ENCODE measurements around the gene AMOTL1.

DNA sequence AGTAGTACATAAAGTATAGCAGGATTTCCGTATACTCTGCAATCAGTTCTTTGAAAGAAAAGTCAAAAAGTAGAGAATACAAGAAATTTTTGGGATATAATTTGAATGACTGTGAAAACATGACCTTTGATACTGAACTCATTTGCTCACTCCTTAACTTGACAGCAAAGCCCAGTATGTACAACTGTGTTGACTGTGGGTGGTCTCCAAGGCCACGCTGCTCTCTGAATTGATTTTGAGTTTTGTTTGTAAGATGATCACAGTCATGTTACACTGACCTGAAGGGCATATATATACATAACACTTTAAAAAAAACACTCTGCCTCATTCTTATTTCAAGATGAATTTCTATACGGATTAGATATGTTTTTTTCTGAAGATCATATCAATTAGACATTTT, 9.5 kb upstream of the AMOTL1 start:
- no peak for TF ChIP-seq GABPA (IDR thresholded peaks at IDR 0.05; ENCODE audit: low read depth)
- TF ChIP-seq, protein P1, sequence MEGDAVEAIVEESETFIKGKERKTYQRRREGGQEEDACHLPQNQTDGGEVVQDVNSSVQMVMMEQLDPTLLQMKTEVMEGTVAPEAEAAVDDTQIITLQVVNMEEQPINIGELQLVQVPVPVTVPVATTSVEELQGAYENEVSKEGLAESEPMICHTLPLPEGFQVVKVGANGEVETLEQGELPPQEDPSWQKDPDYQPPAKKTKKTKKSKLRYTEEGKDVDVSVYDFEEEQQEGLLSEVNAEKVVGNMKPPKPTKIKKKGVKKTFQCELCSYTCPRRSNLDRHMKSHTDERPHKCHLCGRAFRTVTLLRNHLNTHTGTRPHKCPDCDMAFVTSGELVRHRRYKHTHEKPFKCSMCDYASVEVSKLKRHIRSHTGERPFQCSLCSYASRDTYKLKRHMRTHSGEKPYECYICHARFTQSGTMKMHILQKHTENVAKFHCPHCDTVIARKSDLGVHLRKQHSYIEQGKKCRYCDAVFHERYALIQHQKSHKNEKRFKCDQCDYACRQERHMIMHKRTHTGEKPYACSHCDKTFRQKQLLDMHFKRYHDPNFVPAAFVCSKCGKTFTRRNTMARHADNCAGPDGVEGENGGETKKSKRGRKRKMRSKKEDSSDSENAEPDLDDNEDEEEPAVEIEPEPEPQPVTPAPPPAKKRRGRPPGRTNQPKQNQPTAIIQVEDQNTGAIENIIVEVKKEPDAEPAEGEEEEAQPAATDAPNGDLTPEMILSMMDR (IDR thresholded peaks at IDR 0.05; ENCODE audit: insufficient read depth, low read length), result no peak
- TF ChIP-seq, protein P2, sequence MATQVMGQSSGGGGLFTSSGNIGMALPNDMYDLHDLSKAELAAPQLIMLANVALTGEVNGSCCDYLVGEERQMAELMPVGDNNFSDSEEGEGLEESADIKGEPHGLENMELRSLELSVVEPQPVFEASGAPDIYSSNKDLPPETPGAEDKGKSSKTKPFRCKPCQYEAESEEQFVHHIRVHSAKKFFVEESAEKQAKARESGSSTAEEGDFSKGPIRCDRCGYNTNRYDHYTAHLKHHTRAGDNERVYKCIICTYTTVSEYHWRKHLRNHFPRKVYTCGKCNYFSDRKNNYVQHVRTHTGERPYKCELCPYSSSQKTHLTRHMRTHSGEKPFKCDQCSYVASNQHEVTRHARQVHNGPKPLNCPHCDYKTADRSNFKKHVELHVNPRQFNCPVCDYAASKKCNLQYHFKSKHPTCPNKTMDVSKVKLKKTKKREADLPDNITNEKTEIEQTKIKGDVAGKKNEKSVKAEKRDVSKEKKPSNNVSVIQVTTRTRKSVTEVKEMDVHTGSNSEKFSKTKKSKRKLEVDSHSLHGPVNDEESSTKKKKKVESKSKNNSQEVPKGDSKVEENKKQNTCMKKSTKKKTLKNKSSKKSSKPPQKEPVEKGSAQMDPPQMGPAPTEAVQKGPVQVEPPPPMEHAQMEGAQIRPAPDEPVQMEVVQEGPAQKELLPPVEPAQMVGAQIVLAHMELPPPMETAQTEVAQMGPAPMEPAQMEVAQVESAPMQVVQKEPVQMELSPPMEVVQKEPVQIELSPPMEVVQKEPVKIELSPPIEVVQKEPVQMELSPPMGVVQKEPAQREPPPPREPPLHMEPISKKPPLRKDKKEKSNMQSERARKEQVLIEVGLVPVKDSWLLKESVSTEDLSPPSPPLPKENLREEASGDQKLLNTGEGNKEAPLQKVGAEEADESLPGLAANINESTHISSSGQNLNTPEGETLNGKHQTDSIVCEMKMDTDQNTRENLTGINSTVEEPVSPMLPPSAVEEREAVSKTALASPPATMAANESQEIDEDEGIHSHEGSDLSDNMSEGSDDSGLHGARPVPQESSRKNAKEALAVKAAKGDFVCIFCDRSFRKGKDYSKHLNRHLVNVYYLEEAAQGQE (IDR thresholded peaks at IDR 0.05; ENCODE audit: insufficient replicate concordance, low read depth), result no peak
- TF ChIP-seq SPI1 (IDR thresholded peaks at IDR 0.05; ENCODE audit: borderline replicate concordance, low read depth), result no peak
- TF ChIP-seq POLR2AphosphoS5 (IDR thresholded peaks at IDR 0.05; ENCODE audit: low read depth), result no peak
